Measurements from ENCODE around the gene SMARCAL1. TPM values are rescaled to one million over a fixed set of nuclear protein-coding genes. Genes with fewer than 3 reads are reported as not detected.

SMARCAL1 gene
- total and polyA plus RNA-seq, 4 donors = 3.4 to 9.3 (median 5.4) TPM

GRCh38 chr2:216477283-216478035 is 65.2 kb downstream of the SMARCAL1 start:
- DNase-seq (ENCODE audit: low spot score) = no peak
- WGBS = 64% methylated on average over 2 of the region's 2 CpGs
- H3K9me3 ChIP-seq (ENCODE audit: control insufficient read depth in 4 of 4, low read length in 3 of 4) = no peaks in the 10 kb centered on the region
- TF ChIP-seq YY1 (IDR thresholded peaks at IDR 0.05) (no peak), MAX (IDR thresholded peaks at IDR 0.05) (no peak), TAF1 (conservative IDR thresholded peaks at IDR 0.05) (no peak), ZBTB33 (IDR thresholded peaks at IDR 0.05) (no peak), ATF3 (IDR thresholded peaks at IDR 0.05) (no peak), FOXA1 (IDR thresholded peaks at IDR 0.05) (no peak), GABPA (IDR thresholded peaks at IDR 0.05 in 1 of 2, conservative IDR thresholded peaks at IDR 0.05 in 1 of 2) (no peak)
- no peak overlapping the region for H3K4me3 ChIP-seq (ENCODE audit: low read depth in 1 of 3, low read length in 3 of 3)
- peaks cover 0 to 29% (median 11%) of the 10 kb centered on the region in 4 donors for H3K36me3 ChIP-seq (ENCODE audit: control insufficient read depth in 4 of 4, insufficient read depth in 3 of 4, low read depth in 1 of 4, low read length in 3 of 4)
- no peaks in the 10 kb centered on the region for H3K4me1 ChIP-seq (ENCODE audit: control insufficient read depth in 4 of 4, insufficient read depth in 4 of 4, low read length in 3 of 4)
- no peak overlapping the region for H3K9ac ChIP-seq (ENCODE audit: low read depth in 1 of 2, low read length in 2 of 2)
- no peaks in the 10 kb centered on the region for H3K27me3 ChIP-seq (ENCODE audit: control insufficient read depth in 4 of 4, insufficient read depth in 4 of 4, low read length in 3 of 4)
- H3K27ac ChIP-seq (ENCODE audit: low read depth in 1 of 2, low read length in 2 of 2) = no peak overlapping the region

- H3K4me1 ChIP-seq (ENCODE audit: control insufficient read depth in 4 of 4, insufficient read depth in 4 of 4, low read length in 3 of 4) = no peaks in the 10 kb centered on the region
- H3K27ac ChIP-seq (ENCODE audit: low read depth in 1 of 2, low read length in 2 of 2) = no peak overlapping the region
- TF ChIP-seq HNF4A (conservative IDR thresholded peaks at IDR 0.05) = no peak
- no peak for TF ChIP-seq FOXA2 (IDR thresholded peaks at IDR 0.05)
- no peak for TF ChIP-seq MAX (IDR thresholded peaks at IDR 0.05)
- no peak for TF ChIP-seq RXRA (IDR thresholded peaks at IDR 0.05)
- TF ChIP-seq SP1 (IDR thresholded peaks at IDR 0.05) = no peak
- TF ChIP-seq RAD21 (IDR thresholded peaks at IDR 0.05) = no peak
- no peak for TF ChIP-seq CTCF (IDR thresholded peaks at IDR 0.05; ENCODE audit: low read depth, low read length, missing input control)
- TF ChIP-seq REST (IDR thresholded peaks at IDR 0.05) = no peak
- no peak for TF ChIP-seq JUND (IDR thresholded peaks at IDR 0.05)
- no peak for TF ChIP-seq GABPA (IDR thresholded peaks at IDR 0.05 in 1 of 2, conservative IDR thresholded peaks at IDR 0.05 in 1 of 2)
- TF ChIP-seq TAF1 (conservative IDR thresholded peaks at IDR 0.05) = no peak
- no peak for DNase-seq (ENCODE audit: low spot score)
- WGBS = 96% methylated on average over 3 of the region's 3 CpGs
- no peak overlapping the region for H3K9ac ChIP-seq (ENCODE audit: low read depth in 1 of 2, low read length in 2 of 2)
- H3K36me3 ChIP-seq (ENCODE audit: control insufficient read depth in 4 of 4, insufficient read depth in 3 of 4, low read depth in 1 of 4, low read length in 3 of 4) = peaks cover 0 to 34% (median 11%) of the 10 kb centered on the region in 4 donors
- no peaks in the 10 kb centered on the region for H3K27me3 ChIP-seq (ENCODE audit: control insufficient read depth in 4 of 4, insufficient read depth in 4 of 4, low read length in 3 of 4)
- no peaks in the 10 kb centered on the region for H3K9me3 ChIP-seq (ENCODE audit: control insufficient read depth in 4 of 4, low read length in 3 of 4)
- H3K4me3 ChIP-seq (ENCODE audit: low read depth in 1 of 3, low read length in 3 of 3) = no peak overlapping the region
Observed at GRCh38 chr2:216478151-216478550, 65.9 kb downstream of the SMARCAL1 start.

All from liver (tissue), 9 donors.